ENCODE data around the gene TPRG1.

DNA sequence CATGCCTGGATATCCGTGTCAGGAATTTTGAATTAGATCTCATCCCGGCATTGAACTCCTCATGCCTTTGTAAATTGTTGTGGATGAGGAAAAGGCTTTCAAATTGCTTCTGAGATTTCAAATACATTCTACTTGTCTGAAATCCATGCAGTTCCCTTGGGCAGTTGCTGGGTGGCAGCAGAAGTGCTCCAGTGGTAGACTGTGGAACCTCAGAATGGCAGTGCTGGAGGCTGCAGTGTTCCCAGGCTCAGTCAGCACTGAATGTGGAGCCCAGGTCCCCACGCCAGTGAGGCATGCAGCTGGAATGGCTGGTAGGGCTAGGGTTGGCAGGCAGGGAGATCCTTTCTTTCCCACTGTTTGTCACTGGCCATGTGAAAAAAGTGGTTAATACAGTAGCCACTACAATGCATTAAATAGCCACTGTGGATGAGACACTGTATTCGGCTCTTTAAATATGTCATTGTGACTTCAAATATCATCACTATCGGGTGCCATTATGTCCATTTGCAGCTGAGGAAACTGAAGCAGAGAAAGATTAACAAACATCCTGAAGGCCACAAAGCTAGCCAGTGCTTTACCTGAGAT is 98.6 kb downstream of the TPRG1 start:
- peak; percentile 88 for TF ChIP-seq CTCF (conservative IDR thresholded peaks at IDR 0.05; ENCODE audit: low read depth, low read length)
- TF ChIP-seq EZH2 (IDR thresholded peaks at IDR 0.05; ENCODE audit: borderline replicate concordance, low read depth, low read length, poor library complexity, severe bottlenecking) = no peak

Data from A673 (cell line).